ENCODE measurements around the gene ZNF302.
A peak's percentile ranks its signal among the peaks of the same experiment; 100 is the strongest.

The ZNF302 gene

GRCh38 chr19:34732612-34733211 lies 55.2 kb downstream of the ZNF302 start:
- DNase-seq (ENCODE audit: low read depth), result no peak

- DNase-seq (ENCODE audit: low read depth), result no peak
Measured at GRCh38 chr19:34733266-34733745, 55.8 kb downstream of the ZNF302 start.

GRCh38 chr19:34733746-34734536 lies 56.5 kb downstream of the ZNF302 start, which contains the start of gene ZNF181:
ZNF181 (plus strand) TSS chr19:34734243; CDS start chr19:34735038, 795 bp downstream.
- DNase-seq (ENCODE audit: low read depth), result peak; percentile 74

- peak; percentile 47 for DNase-seq (ENCODE audit: low read depth)
Measured at GRCh38 chr19:34734537-34735103, 57.1 kb downstream of the ZNF302 start.

All from stimulated activated CD4-positive, alpha-beta T cell treated with anti-CD3 and anti-CD28 coated beads, Interleukin-2, amount 100 ng/mL, for 4 hours (primary cell).